HG02759 (cell line): Measurements from ENCODE around the gene OR9I1.

Source experiments
- ATAC-seq: cut with Tn5 transposase; IDR thresholded peaks from one replicate; pipeline ENCODE4 v1.9.1; 2021; ENCODE audit warnings: mild to moderate bottlenecking, moderate library complexity; ENCODE audit not compliant: unreplicated experiment

Gene OR9I1

GRCh38 chr11:58125469-58125868 lies at the start of gene OR9I1:
OR9I1 (minus strand) TSS chr11:58125530; CDS start chr11:58119444, 6,086 bp downstream.
- ATAC-seq = no peak

GRCh38 chr11:58165504-58166106 lies 40.3 kb upstream of the OR9I1 start:
- ATAC-seq = no peak

GRCh38 chr11:58164990-58165389 lies 39.7 kb upstream of the OR9I1 start:
- no peak for ATAC-seq

GRCh38 chr11:58164389-58164788 lies 39.1 kb upstream of the OR9I1 start:
- no peak for ATAC-seq

GRCh38 chr11:58152781-58153180 lies 27.5 kb upstream of the OR9I1 start:
- no peak for ATAC-seq

GRCh38 chr11:58142761-58143160 lies 17.4 kb upstream of the OR9I1 start:
- ATAC-seq = no peak

GRCh38 chr11:58135171-58135570 lies 9.8 kb upstream of the OR9I1 start:
- ATAC-seq = no peak

- no peak for ATAC-seq
Observed at GRCh38 chr11:58134151-58134550, 8.8 kb upstream of the OR9I1 start.

- no peak for ATAC-seq
Observed at GRCh38 chr11:58133309-58134076, 8.2 kb upstream of the OR9I1 start.

GRCh38 chr11:58127350-58127749 lies 2.0 kb upstream of the OR9I1 start:
- no peak for ATAC-seq

- ATAC-seq = no peak
Observed at GRCh38 chr11:58121096-58121495, 4.2 kb downstream of the OR9I1 start.

GRCh38 chr11:58097437-58097836 lies 27.9 kb downstream of the OR9I1 start:
- ATAC-seq = no peak

GRCh38 chr11:58086528-58086927 lies 38.8 kb downstream of the OR9I1 start:
- ATAC-seq = no peak

GRCh38 chr11:58075781-58076180 lies 49.5 kb downstream of the OR9I1 start:
- no peak for ATAC-seq

GRCh38 chr11:58070585-58070984 lies 54.7 kb downstream of the OR9I1 start:
- ATAC-seq = no peak

- ATAC-seq = no peak
Observed at GRCh38 chr11:58068655-58069054, 56.7 kb downstream of the OR9I1 start.

GRCh38 chr11:58067685-58068084 lies 57.6 kb downstream of the OR9I1 start:
- no peak for ATAC-seq
